ENCODE measurements around the gene SMG5.
A peak's percentile ranks its signal among the peaks of the same experiment; 100 is the strongest.
"Not testable (repeated sequence)": the region's sequence is repeated elsewhere in the genome, so short reads cannot be mapped to it uniquely, and the experiment has no call there.

Gene SMG5

GRCh38 chr1:156282479-156283222, at the start of gene SMG5:
Gene SMG5, minus strand, starts transcription at chr1:156282825. Its CDS starts 145 bp downstream, at chr1:156282680.
- no peak for TF ChIP-seq Cebpa-rat (IDR thresholded peaks at IDR 0.05)
- Histone ChIP-seq H3K9ac (peak within 1 kb of the TSS; percentile 90 to 98 (median 97)), H3K4me1 (peaks cover 39 to 59% (median 50%) of the 10 kb centered on the region in 10 experiments), H3K36me3 (peaks cover 21 to 60% (median 38%) of the 10 kb centered on the region in 11 experiments), H3K27me3 (no peaks in the 10 kb centered on the region), H3K27ac (peak within 1 kb of the TSS; percentile 89 to 98 (median 95)), H4K20me1 (peaks cover 36 to 45% (median 42%) of the 10 kb centered on the region in 11 experiments), H3K4me2 (peak within 1 kb of the TSS; percentile 90 to 99 (median 95)), H3K9me3 (replicated peaks in 1 of 11) (no peaks in the 10 kb centered on the region), H3K4me3 (peak within 1 kb of the TSS; percentile 64 to 92 (median 87))

- H3K27me3 ChIP-seq; H3K27ac ChIP-seq; H3K9me3 ChIP-seq (replicated peaks in 1 of 11); H3K4me3 ChIP-seq; H3K9ac ChIP-seq; H3K4me2 ChIP-seq; H3K4me1 ChIP-seq: not testable (repeated sequence)
- peaks cover 89 to 96% (median 90%) of the 10 kb centered on the region in 11 experiments for H3K36me3 ChIP-seq
- H4K20me1 ChIP-seq, result peaks cover 7 to 91% (median 84%) of the 10 kb centered on the region in 11 experiments; a peak in 20 of 22 replicates
Observed at GRCh38 chr1:156323179-156323578, 40.6 kb upstream of the SMG5 start.

- Histone ChIP-seq H3K4me3 (no peak overlapping the region), H3K4me2 (no peak overlapping the region), H3K27ac (no peak overlapping the region), H3K9ac (no peak overlapping the region), H3K4me1 (no peaks in the 10 kb centered on the region), H3K36me3 (peaks cover 98 to 100% (median 100%) of the 10 kb centered on the region in 11 experiments), H3K27me3 (no peaks in the 10 kb centered on the region), H4K20me1 (peaks cover 7 to 100% (median 89%) of the 10 kb centered on the region in 11 experiments; a peak in 20 of 22 replicates), H3K9me3 (replicated peaks in 1 of 11) (no peaks in the 10 kb centered on the region)
- TF ChIP-seq Cebpa-rat (IDR thresholded peaks at IDR 0.05), result no peak
Observed at GRCh38 chr1:156320560-156320959, 37.9 kb upstream of the SMG5 start.

- peaks cover 7 to 100% (median 85%) of the 10 kb centered on the region in 11 experiments; a peak in 20 of 22 replicates for H4K20me1 ChIP-seq
- no peaks in the 10 kb centered on the region for H3K9me3 ChIP-seq (replicated peaks in 1 of 11)
- H3K4me1 ChIP-seq, result no peaks in the 10 kb centered on the region; a peak in 1 of 20 replicates
- no peak overlapping the region for H3K4me2 ChIP-seq
- H3K27ac ChIP-seq, result no peak overlapping the region
- no peaks in the 10 kb centered on the region for H3K27me3 ChIP-seq
- H3K4me3 ChIP-seq, result no peak overlapping the region
- H3K9ac ChIP-seq, result peak overlapping the region in 1 of 11 experiments; percentile 1; a peak in 2 of 22 replicates
- no peak for TF ChIP-seq Cebpa-rat (IDR thresholded peaks at IDR 0.05)
- H3K36me3 ChIP-seq, result peaks cover 98 to 100% (median 100%) of the 10 kb centered on the region in 11 experiments
Observed at GRCh38 chr1:156319664-156320063, 37.0 kb upstream of the SMG5 start.

- H4K20me1 ChIP-seq, result peaks cover 7 to 100% (median 74%) of the 10 kb centered on the region in 11 experiments; a peak in 20 of 22 replicates
- no peak overlapping the region for H3K27ac ChIP-seq
- peaks cover 99 to 100% (median 100%) of the 10 kb centered on the region in 11 experiments for H3K36me3 ChIP-seq
- peak in 5 of 11 experiments; percentile 5 to 63 (median 53); a peak in 6 of 22 replicates for TF ChIP-seq Cebpa-rat (IDR thresholded peaks at IDR 0.05)
- H3K4me3 ChIP-seq, result no peak overlapping the region
- no peaks in the 10 kb centered on the region for H3K9me3 ChIP-seq (replicated peaks in 1 of 11)
- H3K9ac ChIP-seq, result no peak overlapping the region
- H3K4me2 ChIP-seq, result no peak overlapping the region
- H3K27me3 ChIP-seq, result no peaks in the 10 kb centered on the region
- H3K4me1 ChIP-seq, result peaks cover 0 to 14% (median 8%) of the 10 kb centered on the region in 10 experiments; a peak in 14 of 20 replicates
Observed at GRCh38 chr1:156316909-156317308, 34.3 kb upstream of the SMG5 start.

GRCh38 chr1:156310962-156311361, 28.3 kb upstream of the SMG5 start:
- peaks cover 0 to 29% (median 21%) of the 10 kb centered on the region in 10 experiments; a peak in 16 of 20 replicates for H3K4me1 ChIP-seq
- no peak overlapping the region for H3K4me3 ChIP-seq
- H3K36me3 ChIP-seq, result peaks cover 99 to 100% (median 100%) of the 10 kb centered on the region in 11 experiments
- peak overlapping the region in 7 of 11 experiments; percentile 23 to 63 (median 36); a peak in 11 of 22 replicates for H3K4me2 ChIP-seq
- peak in 9 of 11 experiments; percentile 46 to 85 (median 76); a peak in 13 of 22 replicates for TF ChIP-seq Cebpa-rat (IDR thresholded peaks at IDR 0.05)
- H3K27ac ChIP-seq, result peak overlapping the region in 8 of 11 experiments; percentile 8 to 61 (median 53); a peak in 14 of 22 replicates
- H3K27me3 ChIP-seq, result no peaks in the 10 kb centered on the region
- H3K9me3 ChIP-seq (replicated peaks in 1 of 11), result no peaks in the 10 kb centered on the region
- H4K20me1 ChIP-seq, result peaks cover 0 to 99% (median 47%) of the 10 kb centered on the region in 11 experiments; a peak in 16 of 22 replicates
- peak overlapping the region in 2 of 11 experiments; percentile 9 to 36; a peak in 2 of 22 replicates for H3K9ac ChIP-seq

- H3K9ac ChIP-seq, result no peak overlapping the region
- peaks cover 0 to 78% (median 40%) of the 10 kb centered on the region in 11 experiments; a peak in 16 of 22 replicates for H4K20me1 ChIP-seq
- H3K4me2 ChIP-seq, result no peak overlapping the region
- no peak for TF ChIP-seq Cebpa-rat (IDR thresholded peaks at IDR 0.05)
- no peaks in the 10 kb centered on the region for H3K27me3 ChIP-seq
- H3K27ac ChIP-seq, result no peak overlapping the region
- H3K36me3 ChIP-seq, result peaks cover 96 to 100% (median 99%) of the 10 kb centered on the region in 11 experiments
- H3K4me1 ChIP-seq, result peaks cover 0 to 27% (median 21%) of the 10 kb centered on the region in 10 experiments; a peak in 16 of 20 replicates
- H3K9me3 ChIP-seq (replicated peaks in 1 of 11), result no peaks in the 10 kb centered on the region
- H3K4me3 ChIP-seq, result no peak overlapping the region
Observed at GRCh38 chr1:156308078-156308477, 25.5 kb upstream of the SMG5 start.

GRCh38 chr1:156305215-156305614, 22.6 kb upstream of the SMG5 start:
- H3K36me3 ChIP-seq, result peaks cover 68 to 85% (median 76%) of the 10 kb centered on the region in 11 experiments

GRCh38 chr1:156303241-156303640, 20.6 kb upstream of the SMG5 start:
- Histone ChIP-seq H3K4me2 (no peak overlapping the region), H3K4me1 (no peaks in the 10 kb centered on the region), H3K9me3 (replicated peaks in 1 of 11) (no peaks in the 10 kb centered on the region), H3K36me3 (peaks cover 48 to 65% (median 57%) of the 10 kb centered on the region in 11 experiments), H3K9ac (no peak overlapping the region), H3K4me3 (no peak overlapping the region), H3K27ac (no peak overlapping the region), H4K20me1 (peaks cover 0 to 39% (median 8%) of the 10 kb centered on the region in 11 experiments; a peak in 8 of 22 replicates), H3K27me3 (no peaks in the 10 kb centered on the region)
- no peak for TF ChIP-seq Cebpa-rat (IDR thresholded peaks at IDR 0.05)

More at GRCh38 chr1:156305215-156305614, 22.6 kb upstream of the SMG5 start:
- Histone ChIP-seq H3K9ac (no peak overlapping the region), H3K4me2 (no peak overlapping the region), H3K9me3 (replicated peaks in 1 of 11) (no peaks in the 10 kb centered on the region), H3K4me1 (no peaks in the 10 kb centered on the region), H3K27ac (no peak overlapping the region), H3K27me3 (no peaks in the 10 kb centered on the region), H3K4me3 (no peak overlapping the region), H4K20me1 (peaks cover 0 to 54% (median 22%) of the 10 kb centered on the region in 11 experiments; a peak in 12 of 22 replicates)
- no peak for TF ChIP-seq Cebpa-rat (IDR thresholded peaks at IDR 0.05)

Data from BLaER1 treated with 17β-estradiol and CSF1 and Interleukin-3, amounts not matched to agents 10 nM and 100 nM (cell line).